Activated naive CD8-positive, alpha-beta T cell treated with anti-CD3 and anti-CD28 coated beads, Interleukin-2, amount 10 ng/mL, durations not matched to agents 7 days and 5 days (primary cell): ENCODE measurements around the gene PPP1R37. TPM values are rescaled to one million over a fixed set of nuclear protein-coding genes. Genes with fewer than 3 reads are reported as not detected.

Experiments
- ATAC-seq: fragments of 150-1000 bp; cut with Tn5 transposase; one replicate; pipeline ENCODE4 v1.10.0; 2021; ENCODE audit warnings: low read depth, moderate library complexity
- POLR2A ChIA-PET: fragments of 350-600 bp; sonication (Branson Sonifier 250); formaldehyde crosslinking; loops from one replicate; lab custom pipeline; 2021; ENCODE audit warnings: antibody characterized with exemption; lab: Charles Lee
- DNase-seq: peaks from one replicate; pipeline ENCODE4 v3.0.0; 2021
- H3K27ac Mint-ChIP-seq: one replicate; pipeline ENCODE4 v1.8.0; 2022; ENCODE audit warnings: mild to moderate bottlenecking, mixed read lengths
- H3K27me3 Mint-ChIP-seq: one replicate; pipeline ENCODE4 v1.8.0; 2022; ENCODE audit warnings: mild to moderate bottlenecking, moderate library complexity, mixed read lengths
- H3K36me3 Mint-ChIP-seq: one replicate; pipeline ENCODE4 v1.8.0; 2021; ENCODE audit warnings: mild to moderate bottlenecking, mixed read lengths
- H3K4me1 Mint-ChIP-seq: one replicate; pipeline ENCODE4 v1.8.0; 2021; ENCODE audit warnings: mixed read lengths
- H3K4me3 Mint-ChIP-seq: one replicate; pipeline ENCODE4 v1.8.0; 2022; ENCODE audit warnings: mild to moderate bottlenecking, moderate library complexity, mixed read lengths
- H3K9me3 Mint-ChIP-seq: one replicate; pipeline ENCODE4 v1.8.0; 2021; ENCODE audit warnings: mixed read lengths
- total RNA-seq, 2 experiments: library from RNA; stranded (reverse); gene quantifications; one replicate each; pipeline ENCODE4 v1.2.3, GENCODE V29; 2021

Gene PPP1R37
- total RNA-seq, 2 experiments from 2014 or later = 29.5 to 31.9 TPM

GRCh38 chr19:45151821-45152503 is 59.0 kb downstream of the PPP1R37 start:
- no peak for DNase-seq

GRCh38 chr19:45152504-45153338 is 59.7 kb downstream of the PPP1R37 start:
- POLR2A ChIA-PET = interaction anchor here (0.6 to 3.3 kb wide), 9 partner anchors 8 to 159 kb away, joined by 3 to 22 read pairs (median 4); partner anchors contain the start of genes BLOC1S3, NKPD1, PPP1R37 and TRAPPC6A
- DNase-seq = peak; percentile 70
- Mint-ChIP-seq H3K27ac (peak overlapping the region; percentile 63), H3K4me3 (peak overlapping the region; percentile 64), H3K36me3 (peaks cover 5% of the 10 kb centered on the region), H3K27me3 (peaks cover 34% of the 10 kb centered on the region), H3K9me3 (no peaks in the 10 kb centered on the region), H3K4me1 (peaks cover 19% of the 10 kb centered on the region)
- ATAC-seq = peak; percentile 75

More at GRCh38 chr19:45151821-45152503, 59.0 kb downstream of the PPP1R37 start:
- POLR2A ChIA-PET = interaction anchor here (1.3 to 3.3 kb wide), 5 partner anchors 9 to 34 kb away, joined by 3 to 22 read pairs (median 7); partner anchors contain the start of genes BLOC1S3, NKPD1 and TRAPPC6A
- Mint-ChIP-seq H3K9me3 (no peaks in the 10 kb centered on the region), H3K36me3 (peaks cover 5% of the 10 kb centered on the region), H3K27me3 (peaks cover 29% of the 10 kb centered on the region), H3K4me3 (peak overlapping the region; percentile 45), H3K27ac (no peak overlapping the region), H3K4me1 (peaks cover 19% of the 10 kb centered on the region)
- ATAC-seq = no peak

- H3K27ac Mint-ChIP-seq = no peak overlapping the region
- DNase-seq (peak; percentile 65), ATAC-seq (peak; percentile 18)
- peak overlapping the region; percentile 64 for H3K4me3 Mint-ChIP-seq
- H3K27me3 Mint-ChIP-seq = peaks cover 41% of the 10 kb centered on the region
- POLR2A ChIA-PET = interaction anchor here (0.6 to 3.3 kb wide), 10 partner anchors 8 to 160 kb away, joined by 3 to 22 read pairs (median 4); partner anchors contain the start of genes BLOC1S3, NKPD1, PPP1R37 and TRAPPC6A
- no peaks in the 10 kb centered on the region for H3K9me3 Mint-ChIP-seq
- H3K4me1 Mint-ChIP-seq = peaks cover 19% of the 10 kb centered on the region
- peaks cover 5% of the 10 kb centered on the region for H3K36me3 Mint-ChIP-seq
Measured at GRCh38 chr19:45153339-45154063, 60.5 kb downstream of the PPP1R37 start.

- no peak for DNase-seq
- peaks cover 5% of the 10 kb centered on the region for H3K36me3 Mint-ChIP-seq
- H3K4me3 Mint-ChIP-seq = peak overlapping the region; percentile 62
- H3K9me3 Mint-ChIP-seq = no peaks in the 10 kb centered on the region
- peaks cover 16% of the 10 kb centered on the region for H3K4me1 Mint-ChIP-seq
- peaks cover 41% of the 10 kb centered on the region for H3K27me3 Mint-ChIP-seq
- ATAC-seq = no peak
- H3K27ac Mint-ChIP-seq = no peak overlapping the region
- POLR2A ChIA-PET = interaction anchor here (0.6 to 3.3 kb wide), 4 partner anchors 10 to 196 kb away, joined by 3 to 22 read pairs (median 7); partner anchors contain the start of genes BLOC1S3 and TRAPPC6A
Measured at GRCh38 chr19:45154064-45154827, 61.3 kb downstream of the PPP1R37 start.

- Mint-ChIP-seq H3K27me3 (peaks cover 41% of the 10 kb centered on the region), H3K9me3 (no peaks in the 10 kb centered on the region), H3K4me1 (peaks cover 12% of the 10 kb centered on the region), H3K36me3 (peaks cover 5% of the 10 kb centered on the region), H3K4me3 (no peak overlapping the region), H3K27ac (no peak overlapping the region)
- no peak for ATAC-seq
- POLR2A ChIA-PET = no interaction called here
- DNase-seq = peak; percentile 28
Measured at GRCh38 chr19:45156011-45156630, 63.1 kb downstream of the PPP1R37 start.

- POLR2A ChIA-PET = no interaction called here
- ATAC-seq = no peak
- Mint-ChIP-seq H3K27me3 (peaks cover 37% of the 10 kb centered on the region), H3K4me3 (no peak overlapping the region), H3K9me3 (no peaks in the 10 kb centered on the region), H3K27ac (no peak overlapping the region), H3K4me1 (peaks cover 12% of the 10 kb centered on the region), H3K36me3 (peaks cover under 1% of the 10 kb centered on the region)
- no peak for DNase-seq
Measured at GRCh38 chr19:45156751-45157150, 63.8 kb downstream of the PPP1R37 start.

- no peak overlapping the region for H3K4me3 Mint-ChIP-seq
- DNase-seq (peak; percentile 36), ATAC-seq (no peak)
- POLR2A ChIA-PET = interaction anchor here (1.6 kb wide), 1 partner anchor 19 kb away, joined by 5 read pairs; the partner anchor contains the start of genes BLOC1S3 and TRAPPC6A
- H3K9me3 Mint-ChIP-seq = no peaks in the 10 kb centered on the region
- no peak overlapping the region for H3K27ac Mint-ChIP-seq
- H3K36me3 Mint-ChIP-seq = no peaks in the 10 kb centered on the region
- peaks cover 30% of the 10 kb centered on the region for H3K27me3 Mint-ChIP-seq
- H3K4me1 Mint-ChIP-seq = peaks cover 7% of the 10 kb centered on the region
Measured at GRCh38 chr19:45158503-45159209, 65.7 kb downstream of the PPP1R37 start.

- POLR2A ChIA-PET = interaction anchor here (0.8 to 1.6 kb wide), 3 partner anchors 10 to 20 kb away, joined by 3 to 5 read pairs (median 3); partner anchors contain the start of genes BLOC1S3 and TRAPPC6A
Measured at GRCh38 chr19:45159210-45159970, 66.4 kb downstream of the PPP1R37 start.

GRCh38 chr19:45159971-45160324 is 67.0 kb downstream of the PPP1R37 start:
- POLR2A ChIA-PET = interaction anchor here (0.8 to 1.6 kb wide), 3 partner anchors 10 to 19 kb away, joined by 3 to 5 read pairs (median 3); partner anchors contain the start of genes BLOC1S3 and TRAPPC6A
- no peak for DNase-seq
- peaks cover 20% of the 10 kb centered on the region for H3K27me3 Mint-ChIP-seq
- H3K36me3 Mint-ChIP-seq = no peaks in the 10 kb centered on the region
- H3K4me1 Mint-ChIP-seq = peaks cover 8% of the 10 kb centered on the region
- H3K27ac Mint-ChIP-seq = no peak overlapping the region
- H3K4me3 Mint-ChIP-seq = no peak overlapping the region
- no peak for ATAC-seq
- no peaks in the 10 kb centered on the region for H3K9me3 Mint-ChIP-seq

More at GRCh38 chr19:45159210-45159970, 66.4 kb downstream of the PPP1R37 start:
- peaks cover 8% of the 10 kb centered on the region for H3K4me1 Mint-ChIP-seq
- ATAC-seq (no peak), DNase-seq (peak; percentile 27)
- no peak overlapping the region for H3K4me3 Mint-ChIP-seq
- H3K36me3 Mint-ChIP-seq = no peaks in the 10 kb centered on the region
- no peaks in the 10 kb centered on the region for H3K9me3 Mint-ChIP-seq
- H3K27me3 Mint-ChIP-seq = peaks cover 22% of the 10 kb centered on the region
- no peak overlapping the region for H3K27ac Mint-ChIP-seq

GRCh38 chr19:45160870-45161737 is 68.1 kb downstream of the PPP1R37 start, which contains the start of gene NKPD1:
NKPD1 (minus strand) TSS chr19:45160982; CDS start chr19:45160150, 832 bp downstream.
- Mint-ChIP-seq H3K27ac (peak within 1 kb of the TSS; percentile 70), H3K4me1 (peaks cover 11% of the 10 kb centered on the region), H3K27me3 (peaks cover 12% of the 10 kb centered on the region), H3K4me3 (no peak within 1 kb of the TSS), H3K9me3 (no peaks in the 10 kb centered on the region), H3K36me3 (no peaks in the 10 kb centered on the region)
- ATAC-seq (no peak), DNase-seq (no peak)
- POLR2A ChIA-PET = interaction anchor here (1.0 kb wide), 1 partner anchor 8 kb away, joined by 4 read pairs; no protein-coding TSS in a partner anchor
